Hindlimb muscle (tissue), 1 donor: ENCODE results near the gene KIF1B. TPM values are rescaled to one million over a fixed set of nuclear protein-coding genes. Genes with fewer than 3 reads are reported as not detected.
"Not testable (repeated sequence)": the region's sequence is repeated elsewhere in the genome, so short reads cannot be mapped to it uniquely, and the experiment has no call there.

ENCODE experiments used
- DNase-seq: peaks from one replicate; pipeline ENCODE4 v3.0.0-alpha.2; 2013
- polyA plus RNA-seq: library from polyadenylated mRNA; unstranded; fragments of 120-200 nt; gene quantifications from one replicate; pipeline ENCODE4 v1.2.1, GENCODE V29; 2013; ENCODE audit not compliant: insufficient read length

Gene KIF1B
- polyA plus RNA-seq, 1 donor: 203 TPM

- no peak for DNase-seq
Measured at GRCh38 chr1:10386761-10387676, 176.6 kb downstream of the KIF1B start.

- peak; percentile 88 for DNase-seq
Measured at GRCh38 chr1:10387677-10388386, 177.5 kb downstream of the KIF1B start.

- no peak for DNase-seq
Measured at GRCh38 chr1:10388387-10388715, 178.0 kb downstream of the KIF1B start.

- no peak for DNase-seq
Measured at GRCh38 chr1:10389271-10389973, 179.1 kb downstream of the KIF1B start.

- no peak for DNase-seq
Measured at GRCh38 chr1:10396870-10397269, 186.5 kb downstream of the KIF1B start.

GRCh38 chr1:10398278-10398733 lies 187.9 kb downstream of the KIF1B start:
- no peak for DNase-seq

- DNase-seq: peak; percentile 98
Measured at GRCh38 chr1:10398734-10399443, 188.5 kb downstream of the KIF1B start, which contains the start of gene PGD. Gene PGD (plus strand): TSS chr1:10399064. CDS start chr1:10399118, 54 bp downstream.

- DNase-seq: no peak
Measured at GRCh38 chr1:10399444-10399941, 189.1 kb downstream of the KIF1B start.

GRCh38 chr1:10400013-10400412 lies 189.6 kb downstream of the KIF1B start:
- no peak for DNase-seq

- no peak for DNase-seq
Measured at GRCh38 chr1:10401281-10401680, 190.9 kb downstream of the KIF1B start.

GRCh38 chr1:10402729-10403274 lies 192.4 kb downstream of the KIF1B start:
- DNase-seq: no peak

GRCh38 chr1:10407201-10407600 lies 196.8 kb downstream of the KIF1B start:
- no peak for DNase-seq

- no peak for DNase-seq
Measured at GRCh38 chr1:10415211-10415930, 205.0 kb downstream of the KIF1B start.

- not testable (repeated sequence) for DNase-seq
Measured at GRCh38 chr1:10415967-10416366, 205.6 kb downstream of the KIF1B start.

GRCh38 chr1:10418741-10419140 lies 208.4 kb downstream of the KIF1B start:
- not testable (repeated sequence) for DNase-seq

GRCh38 chr1:10419351-10419750 lies 209.0 kb downstream of the KIF1B start:
- no peak for DNase-seq

- no peak for DNase-seq
Measured at GRCh38 chr1:10421637-10422036, 211.3 kb downstream of the KIF1B start.

- peak; percentile 46 for DNase-seq
Measured at GRCh38 chr1:10424034-10424433, 213.7 kb downstream of the KIF1B start.

- DNase-seq: no peak
Measured at GRCh38 chr1:10424651-10425050, 214.3 kb downstream of the KIF1B start.

GRCh38 chr1:10425826-10426534 lies 215.6 kb downstream of the KIF1B start:
- not testable (repeated sequence) for DNase-seq

GRCh38 chr1:10426535-10426848 lies 216.1 kb downstream of the KIF1B start:
- not testable (repeated sequence) for DNase-seq
